Peyer's patch (tissue), 4 donors: Measurements from ENCODE around the gene TCTN1.

Experiments used
- CTCF ChIP-seq, 6 experiments: fragments of 450-650 bp in 4 of 6; fragments of 200-600 bp in 2 of 6; sonication (generic) in 1 of 6; IDR thresholded peaks; one replicate each; pipeline ENCODE4 v1.5.1; 2017 to 2019; ENCODE audit warnings: antibody characterized with exemption in 6 of 6, mild to moderate bottlenecking in 3 of 6, moderate library complexity in 1 of 6
- POLR2A ChIP-seq, 2 donors: fragments of 450-650 bp; IDR thresholded peaks; one replicate each; pipeline ENCODE4 v1.5.1; 2017; ENCODE audit warnings: antibody characterized with exemption in 2 of 2, mild to moderate bottlenecking in 2 of 2, moderate library complexity in 2 of 2

GRCh38 chr12:110640275-110641025, 26.5 kb downstream of the TCTN1 start:
- no peak for TF ChIP-seq CTCF (IDR thresholded peaks at IDR 0.05)
- no peak for TF ChIP-seq POLR2A (IDR thresholded peaks at IDR 0.05)
